Activated naive CD8-positive, alpha-beta T cell treated with anti-CD3 and anti-CD28 coated beads, Interleukin-2, amount 10 ng/mL, durations not matched to agents 7 days and 5 days (primary cell): ENCODE measurements around the gene SLAIN1. TPM values are rescaled to one million over a fixed set of nuclear protein-coding genes. Genes with fewer than 3 reads are reported as not detected.

Experiments
- ATAC-seq: fragments of 150-1000 bp; cut with Tn5 transposase; one replicate; pipeline ENCODE4 v1.10.0; 2021; ENCODE audit warnings: low read depth, moderate library complexity
- POLR2A ChIA-PET: fragments of 350-600 bp; sonication (Branson Sonifier 250); formaldehyde crosslinking; loops from one replicate; lab custom pipeline; 2021; ENCODE audit warnings: antibody characterized with exemption; lab: Charles Lee
- DNase-seq: peaks from one replicate; pipeline ENCODE4 v3.0.0; 2021
- H3K27ac Mint-ChIP-seq: one replicate; pipeline ENCODE4 v1.8.0; 2022; ENCODE audit warnings: mild to moderate bottlenecking, mixed read lengths
- H3K27me3 Mint-ChIP-seq: one replicate; pipeline ENCODE4 v1.8.0; 2022; ENCODE audit warnings: mild to moderate bottlenecking, moderate library complexity, mixed read lengths
- H3K36me3 Mint-ChIP-seq: one replicate; pipeline ENCODE4 v1.8.0; 2021; ENCODE audit warnings: mild to moderate bottlenecking, mixed read lengths
- H3K4me1 Mint-ChIP-seq: one replicate; pipeline ENCODE4 v1.8.0; 2021; ENCODE audit warnings: mixed read lengths
- H3K4me3 Mint-ChIP-seq: one replicate; pipeline ENCODE4 v1.8.0; 2022; ENCODE audit warnings: mild to moderate bottlenecking, moderate library complexity, mixed read lengths
- H3K9me3 Mint-ChIP-seq: one replicate; pipeline ENCODE4 v1.8.0; 2021; ENCODE audit warnings: mixed read lengths
- total RNA-seq, 2 experiments: library from RNA; stranded (reverse); gene quantifications; one replicate each; pipeline ENCODE4 v1.2.3, GENCODE V29; 2021

SLAIN1 gene
- total RNA-seq, 2 experiments from 2014 or later = 31.1 to 33.0 TPM

- Mint-ChIP-seq H3K4me3 (peak overlapping the region; percentile 76), H3K27ac (no peak overlapping the region), H3K36me3 (peaks cover 2% of the 10 kb centered on the region), H3K27me3 (peaks cover 26% of the 10 kb centered on the region), H3K9me3 (no peaks in the 10 kb centered on the region), H3K4me1 (peaks cover 23% of the 10 kb centered on the region)
- ATAC-seq = no peak
- DNase-seq = no peak
- POLR2A ChIA-PET = interaction anchor here (1.6 kb wide), 1 partner anchor 369 kb away, joined by 6 read pairs; the partner anchor contains the start of gene MYCBP2
These were observed 1.2 kb upstream of the SLAIN1 start for GRCh38 chr13:77696006-77696878.

GRCh38 chr13:77696879-77697216 lies 639 bp upstream of the SLAIN1 start:
- H3K4me1 Mint-ChIP-seq = peaks cover 24% of the 10 kb centered on the region
- no peak for DNase-seq
- H3K27me3 Mint-ChIP-seq = peaks cover 20% of the 10 kb centered on the region
- H3K27ac Mint-ChIP-seq = peak overlapping the region; percentile 23
- peaks cover 2% of the 10 kb centered on the region for H3K36me3 Mint-ChIP-seq
- POLR2A ChIA-PET = interaction anchor here (1.2 to 1.7 kb wide), 3 partner anchors 367 to 704 kb away, joined by 3 to 8 read pairs (median 6); partner anchors contain the start of gene MYCBP2
- no peaks in the 10 kb centered on the region for H3K9me3 Mint-ChIP-seq
- H3K4me3 Mint-ChIP-seq = peak overlapping the region; percentile 76
- ATAC-seq = peak; percentile 4

- H3K4me3 Mint-ChIP-seq = peak overlapping the region; percentile 100
- DNase-seq (peak; percentile 66), ATAC-seq (peak; percentile 46)
- POLR2A ChIA-PET = interaction anchor here (0.6 to 1.7 kb wide), 4 partner anchors 27 to 965 kb away, joined by 3 to 8 read pairs (median 3); no protein-coding TSS in a partner anchor
- H3K27me3 Mint-ChIP-seq = peaks cover 16% of the 10 kb centered on the region
- H3K9me3 Mint-ChIP-seq = no peaks in the 10 kb centered on the region
- peak overlapping the region; percentile 100 for H3K27ac Mint-ChIP-seq
- H3K36me3 Mint-ChIP-seq = peaks cover 4% of the 10 kb centered on the region
- H3K4me1 Mint-ChIP-seq = peaks cover 29% of the 10 kb centered on the region
These were observed 943 bp downstream of the SLAIN1 start for GRCh38 chr13:77698201-77699058.

- H3K36me3 Mint-ChIP-seq = peaks cover 4% of the 10 kb centered on the region
- H3K4me3 Mint-ChIP-seq = peak overlapping the region; percentile 100
- H3K27ac Mint-ChIP-seq = peak overlapping the region; percentile 100
- DNase-seq (no peak), ATAC-seq (no peak)
- POLR2A ChIA-PET = interaction anchor here (1.0 kb wide), 1 partner anchor 368 kb away, joined by 3 read pairs; no protein-coding TSS in a partner anchor
- no peaks in the 10 kb centered on the region for H3K9me3 Mint-ChIP-seq
- H3K27me3 Mint-ChIP-seq = peaks cover 9% of the 10 kb centered on the region
- peaks cover 29% of the 10 kb centered on the region for H3K4me1 Mint-ChIP-seq
These were observed 1.7 kb downstream of the SLAIN1 start for GRCh38 chr13:77699059-77699680.

- H3K4me1 Mint-ChIP-seq = peaks cover 27% of the 10 kb centered on the region
- no peaks in the 10 kb centered on the region for H3K27me3 Mint-ChIP-seq
- H3K9me3 Mint-ChIP-seq = no peaks in the 10 kb centered on the region
- no peak for ATAC-seq
- peaks cover 6% of the 10 kb centered on the region for H3K36me3 Mint-ChIP-seq
- no peak for DNase-seq
- POLR2A ChIA-PET = no interaction called here
- no peak overlapping the region for H3K27ac Mint-ChIP-seq
- H3K4me3 Mint-ChIP-seq = no peak overlapping the region
These were observed 3.8 kb downstream of the SLAIN1 start for GRCh38 chr13:77701305-77701704.

- ATAC-seq (no peak), DNase-seq (no peak)
- H3K27me3 Mint-ChIP-seq = no peaks in the 10 kb centered on the region
- H3K9me3 Mint-ChIP-seq = no peaks in the 10 kb centered on the region
- H3K4me3 Mint-ChIP-seq = no peak overlapping the region
- peaks cover 17% of the 10 kb centered on the region for H3K36me3 Mint-ChIP-seq
- H3K27ac Mint-ChIP-seq = no peak overlapping the region
- POLR2A ChIA-PET = no interaction called here
- H3K4me1 Mint-ChIP-seq = peaks cover 21% of the 10 kb centered on the region
These were observed 4.9 kb downstream of the SLAIN1 start for GRCh38 chr13:77702366-77702765.

GRCh38 chr13:77703408-77703807 lies 5.9 kb downstream of the SLAIN1 start:
- no peak for DNase-seq
- H3K9me3 Mint-ChIP-seq = peaks cover 1% of the 10 kb centered on the region
- H3K27me3 Mint-ChIP-seq = no peaks in the 10 kb centered on the region
- ATAC-seq = no peak
- peaks cover 27% of the 10 kb centered on the region for H3K36me3 Mint-ChIP-seq
- H3K4me1 Mint-ChIP-seq = peaks cover 21% of the 10 kb centered on the region
- POLR2A ChIA-PET = no interaction called here
- H3K4me3 Mint-ChIP-seq = no peak overlapping the region
- no peak overlapping the region for H3K27ac Mint-ChIP-seq

- H3K4me3 Mint-ChIP-seq = no peak overlapping the region
- peaks cover 23% of the 10 kb centered on the region for H3K9me3 Mint-ChIP-seq
- no peak for DNase-seq
- no peaks in the 10 kb centered on the region for H3K27me3 Mint-ChIP-seq
- H3K27ac Mint-ChIP-seq = no peak overlapping the region
- POLR2A ChIA-PET = no interaction called here
- peaks cover 32% of the 10 kb centered on the region for H3K36me3 Mint-ChIP-seq
- H3K4me1 Mint-ChIP-seq = peaks cover 1% of the 10 kb centered on the region
- no peak for ATAC-seq
These were observed 16.8 kb downstream of the SLAIN1 start for GRCh38 chr13:77714119-77714755.

GRCh38 chr13:77715233-77715891 lies 17.9 kb downstream of the SLAIN1 start:
- POLR2A ChIA-PET = no interaction called here
- H3K27ac Mint-ChIP-seq = no peak overlapping the region
- no peak for ATAC-seq
- no peak for DNase-seq
- H3K9me3 Mint-ChIP-seq = peaks cover 17% of the 10 kb centered on the region
- no peaks in the 10 kb centered on the region for H3K27me3 Mint-ChIP-seq
- peaks cover 1% of the 10 kb centered on the region for H3K4me1 Mint-ChIP-seq
- H3K36me3 Mint-ChIP-seq = peaks cover 34% of the 10 kb centered on the region
- H3K4me3 Mint-ChIP-seq = no peak overlapping the region

- ATAC-seq (no peak), DNase-seq (no peak)
- Mint-ChIP-seq H3K36me3 (peaks cover 38% of the 10 kb centered on the region), H3K27ac (no peak overlapping the region), H3K4me3 (no peak overlapping the region), H3K4me1 (peaks cover 11% of the 10 kb centered on the region), H3K9me3 (peaks cover 10% of the 10 kb centered on the region), H3K27me3 (no peaks in the 10 kb centered on the region)
- POLR2A ChIA-PET = no interaction called here
These were observed 19.2 kb downstream of the SLAIN1 start for GRCh38 chr13:77716692-77717091.

GRCh38 chr13:77717508-77717907 lies 20.0 kb downstream of the SLAIN1 start:
- peaks cover 11% of the 10 kb centered on the region for H3K4me1 Mint-ChIP-seq
- no peak overlapping the region for H3K27ac Mint-ChIP-seq
- ATAC-seq (no peak), DNase-seq (no peak)
- H3K9me3 Mint-ChIP-seq = peaks cover 7% of the 10 kb centered on the region
- peaks cover 39% of the 10 kb centered on the region for H3K36me3 Mint-ChIP-seq
- no peaks in the 10 kb centered on the region for H3K27me3 Mint-ChIP-seq
- POLR2A ChIA-PET = no interaction called here
- H3K4me3 Mint-ChIP-seq = no peak overlapping the region

- Mint-ChIP-seq H3K27ac (no peak overlapping the region), H3K4me1 (peaks cover 13% of the 10 kb centered on the region), H3K36me3 (peaks cover 50% of the 10 kb centered on the region), H3K4me3 (no peak overlapping the region), H3K27me3 (no peaks in the 10 kb centered on the region), H3K9me3 (peaks cover 5% of the 10 kb centered on the region)
- POLR2A ChIA-PET = no interaction called here
- ATAC-seq (no peak), DNase-seq (no peak)
These were observed 21.6 kb downstream of the SLAIN1 start for GRCh38 chr13:77719128-77719527.
